H9 (cell line): ENCODE measurements around the gene MYOM3. TPM values are rescaled to one million over a fixed set of nuclear protein-coding genes. Genes with fewer than 3 reads are reported as not detected.

ENCODE experiments used
- DNase-seq: peaks from one replicate; pipeline ENCODE4 v3.0.0-alpha.2; 2017
- H2AFZ ChIP-seq: one replicate; pipeline ENCODE4 v1.6.1; 2013; ENCODE audit warnings: mild to moderate bottlenecking, low read length, control low read depth, moderate library complexity
- H2AK5ac ChIP-seq: 2 replicates; pipeline ENCODE4 v1.6.1; 2013; ENCODE audit warnings: low read length, control low read depth, mixed read lengths; ENCODE audit not compliant: insufficient read length
- H2BK120ac ChIP-seq: one replicate; pipeline ENCODE4 v1.6.1; 2013; ENCODE audit warnings: low read depth, mild to moderate bottlenecking, low read length, control low read depth, inconsistent platforms; ENCODE audit not compliant: poor library complexity, severe bottlenecking
- H2BK12ac ChIP-seq: 2 replicates; pipeline ENCODE4 v1.6.1; 2013; ENCODE audit warnings: low read length, control low read depth, mixed read lengths, low read depth; ENCODE audit not compliant: insufficient read length
- H2BK15ac ChIP-seq: 2 replicates; pipeline ENCODE4 v1.6.1; 2013; ENCODE audit warnings: low read depth, low read length, control low read depth
- H2BK20ac ChIP-seq: one replicate; pipeline ENCODE4 v1.6.1; 2013; ENCODE audit warnings: low read depth, mild to moderate bottlenecking, low read length, control low read depth, inconsistent platforms; ENCODE audit not compliant: poor library complexity, severe bottlenecking
- H2BK5ac ChIP-seq: 2 replicates; pipeline ENCODE4 v1.6.1; 2013; ENCODE audit warnings: low read length, control low read depth, mixed read lengths; ENCODE audit not compliant: insufficient read length
- H3K14ac ChIP-seq: 2 replicates; pipeline ENCODE4 v1.6.1; 2013; ENCODE audit warnings: low read length, control low read depth; ENCODE audit not compliant: insufficient read depth
- H3K18ac ChIP-seq: 2 replicates; pipeline ENCODE4 v1.6.1; 2013; ENCODE audit warnings: low read depth, mild to moderate bottlenecking, mixed read lengths, low read length, control low read depth; ENCODE audit not compliant: insufficient read length
- H3K23ac ChIP-seq: 2 replicates; pipeline ENCODE4 v1.6.1; 2013; ENCODE audit warnings: low read length, control low read depth, mixed read lengths, low read depth; ENCODE audit not compliant: insufficient read length
- H3K23me2 ChIP-seq: 2 replicates; pipeline ENCODE4 v1.6.1; 2013; ENCODE audit warnings: low read depth, mild to moderate bottlenecking, mixed read lengths, low read length, control low read depth; ENCODE audit not compliant: insufficient read length, poor library complexity, severe bottlenecking
- H3K27ac ChIP-seq: 2 replicates; pipeline ENCODE4 v1.5.1; 2013; ENCODE audit warnings: low read length, control low read depth, mixed read lengths, low read depth; ENCODE audit not compliant: insufficient read length
- H3K27me3 ChIP-seq: 2 replicates; pipeline ENCODE4 v1.6.1; 2013; ENCODE audit warnings: low read length, control low read depth, inconsistent platforms; ENCODE audit not compliant: insufficient read depth
- H3K4ac ChIP-seq: 2 replicates; pipeline ENCODE4 v1.6.1; 2013; ENCODE audit warnings: low read depth, mild to moderate bottlenecking, control low read depth, inconsistent platforms, low read length, moderate library complexity
- H3K4me1 ChIP-seq: 2 replicates; pipeline ENCODE4 v1.6.1; 2013; ENCODE audit warnings: low read length, control low read depth, inconsistent platforms; ENCODE audit not compliant: insufficient read depth
- H3K4me2 ChIP-seq: 2 replicates; pipeline ENCODE4 v1.6.1; 2013; ENCODE audit warnings: low read length, control low read depth, mixed read lengths; ENCODE audit not compliant: insufficient read length, insufficient read depth
- H3K56ac ChIP-seq: 2 replicates; pipeline ENCODE4 v1.6.1; 2013; ENCODE audit warnings: low read depth, mild to moderate bottlenecking, mixed read lengths, low read length, control low read depth; ENCODE audit not compliant: insufficient read length
- H3K79me1 ChIP-seq: 2 replicates; pipeline ENCODE4 v1.6.1; 2013; ENCODE audit warnings: low read depth, mild to moderate bottlenecking, moderate library complexity, low read length, control low read depth, inconsistent platforms; ENCODE audit not compliant: insufficient read depth, poor library complexity, severe bottlenecking
- H3K79me2 ChIP-seq: 2 replicates; pipeline ENCODE4 v1.6.1; 2013; ENCODE audit warnings: low read length, control low read depth, inconsistent platforms; ENCODE audit not compliant: insufficient read depth
- H3K9ac ChIP-seq: 2 replicates; pipeline ENCODE4 v1.6.1; 2013; ENCODE audit warnings: low read length, control low read depth, mixed read lengths; ENCODE audit not compliant: insufficient read length; ENCODE audit errors: extremely low read depth
- H3K9me3 ChIP-seq: one replicate; pipeline ENCODE4 v1.6.1; 2013; ENCODE audit warnings: low read depth, low read length, inconsistent platforms; ENCODE audit not compliant: control insufficient read depth
- H3T11ph ChIP-seq: one replicate; pipeline ENCODE4 v1.6.1; 2013; ENCODE audit warnings: mild to moderate bottlenecking, low read length, control low read depth, inconsistent platforms
- H4K20me1 ChIP-seq: one replicate; pipeline ENCODE4 v1.6.1; 2013; ENCODE audit not compliant: control insufficient read depth, insufficient read length, insufficient read depth
- H4K5ac ChIP-seq: 2 replicates; pipeline ENCODE4 v1.6.1; 2013; ENCODE audit warnings: low read depth, mild to moderate bottlenecking, mixed read lengths, low read length, control low read depth; ENCODE audit not compliant: insufficient read length
- H4K8ac ChIP-seq: replicated peaks from 2 replicates; pipeline ENCODE4 v1.6.1; 2013; ENCODE audit warnings: low read length, control low read depth, mixed read lengths, low read depth; ENCODE audit not compliant: insufficient read length
- H4K91ac ChIP-seq: 2 replicates; pipeline ENCODE4 v1.6.1; 2013; ENCODE audit warnings: low read depth, mild to moderate bottlenecking, moderate library complexity, mixed read lengths, low read length, control low read depth; ENCODE audit not compliant: insufficient read length
- H3K27ac Mint-ChIP-seq, 3 experiments: 2 replicates in 2 of 3; 3 replicates in 1 of 3; pipeline ENCODE4 v1.8.0; 2020 to 2021; ENCODE audit warnings: mixed read lengths in 3 of 3, mild to moderate bottlenecking in 1 of 3, moderate library complexity in 1 of 3
- H3K27me3 Mint-ChIP-seq: 2 replicates; pipeline ENCODE4 v1.8.0; 2021; ENCODE audit warnings: low read depth, mild to moderate bottlenecking, moderate library complexity, mixed read lengths
- H3K36me3 Mint-ChIP-seq, 3 experiments: 2 replicates in 2 of 3; 3 replicates in 1 of 3; pipeline ENCODE4 v1.8.0; 2020 to 2021; ENCODE audit warnings: low read depth in 3 of 3, mixed read lengths in 3 of 3; ENCODE audit not compliant: insufficient read depth in 1 of 3
- H3K4me1 Mint-ChIP-seq, 2 experiments: 2 replicates each; pipeline ENCODE4 v1.8.0; 2020; ENCODE audit warnings: mixed read lengths in 2 of 2
- H3K4me3 Mint-ChIP-seq, 2 experiments: 2 replicates in 1 of 2; 3 replicates in 1 of 2; pipeline ENCODE4 v1.8.0; 2020 to 2021; ENCODE audit warnings: mild to moderate bottlenecking in 2 of 2, mixed read lengths in 2 of 2, moderate library complexity in 1 of 2
- H3K9me3 Mint-ChIP-seq, 2 experiments: 2 replicates in 1 of 2; 3 replicates in 1 of 2; pipeline ENCODE4 v1.8.0; 2020; ENCODE audit warnings: mild to moderate bottlenecking in 2 of 2, mixed read lengths in 2 of 2, moderate library complexity in 1 of 2
- WGBS: extraction: QIAGEN DNeasy Blood & Tissue Kit; methylation state at CpG from one replicate; pipeline ENCODE4 v1.1.7; 2013; ENCODE audit warnings: missing lambda C conversion rate, low lambda C conversion rate, mixed read lengths; ENCODE audit not compliant: insufficient read length; ENCODE audit errors: extremely low coverage; 5-methylcytosine and 5-hydroxymethylcytosine counted together
- total RNA-seq: library from RNA; stranded (reverse); gene quantifications from 2 replicates; pipeline ENCODE4 v1.2.1, GENCODE V29; 2021
- TF ChIP-seq, protein P1 (sequence below): fragments of 200-600 bp; sonication (generic); conservative IDR thresholded peaks from 3 replicates; pipeline ENCODE4 v1.8.0; 2021; ENCODE audit warnings: antibody characterized with exemption, mild to moderate bottlenecking

Gene MYOM3
- total RNA-seq, 1 experiment from 2014 or later, result 0.11 TPM

DNA sequence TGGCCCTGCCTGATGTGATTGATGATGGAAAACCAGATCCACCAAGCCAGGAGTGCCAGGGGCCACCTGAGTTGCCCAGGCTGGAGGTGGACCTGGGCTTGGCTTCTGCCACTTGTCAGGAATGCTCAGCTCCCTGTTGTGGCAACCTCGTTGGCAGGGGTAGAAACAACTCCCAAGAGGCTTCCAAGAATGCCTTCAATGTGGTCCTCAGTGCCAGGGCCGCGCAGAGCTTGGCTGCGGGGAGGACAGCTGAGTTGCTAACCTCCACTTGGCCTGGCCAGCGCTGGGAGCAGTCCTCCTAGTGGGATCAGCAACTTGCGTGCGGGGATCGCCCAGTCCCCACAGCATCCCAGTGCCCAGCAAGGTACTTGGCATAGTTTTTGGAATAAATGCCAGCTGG, 9.0 kb downstream of the MYOM3 start:
- no peak overlapping the region for H3K4me3 Mint-ChIP-seq
- no peaks in the 10 kb centered on the region for H3K36me3 Mint-ChIP-seq
- Histone ChIP-seq H2BK120ac (no peak overlapping the region), H3T11ph (no peak overlapping the region), H3K4me2 (no peak overlapping the region), H2BK12ac (no peak overlapping the region), H3K14ac (no peak overlapping the region), H3K23me2 (no peaks in the 10 kb centered on the region), H4K5ac (no peak overlapping the region), H2BK5ac (no peak overlapping the region), H3K23ac (no peak overlapping the region), H3K4ac (no peak overlapping the region), H3K56ac (no peak overlapping the region), H3K79me1 (no peaks in the 10 kb centered on the region), H2BK15ac (no peak overlapping the region), H3K9ac (no peak overlapping the region), H3K27ac (no peak overlapping the region), H3K9me3 (no peaks in the 10 kb centered on the region), H3K27me3 (no peaks in the 10 kb centered on the region), H4K20me1 (no peaks in the 10 kb centered on the region), H3K79me2 (no peaks in the 10 kb centered on the region), H2AK5ac (no peak overlapping the region), H4K91ac (no peak overlapping the region), H4K8ac (no peak overlapping the region), H3K4me1 (no peaks in the 10 kb centered on the region), H2BK20ac (no peak overlapping the region), H2AFZ (no peak overlapping the region), H3K18ac (no peak overlapping the region)
- H3K4me1 Mint-ChIP-seq, result peaks cover 8 to 22% of the 10 kb centered on the region in 2 experiments
- H3K27ac Mint-ChIP-seq, result no peak overlapping the region
- WGBS, result no CpG with 5 or more reads among the region's 8 CpGs
- TF ChIP-seq, protein P1, sequence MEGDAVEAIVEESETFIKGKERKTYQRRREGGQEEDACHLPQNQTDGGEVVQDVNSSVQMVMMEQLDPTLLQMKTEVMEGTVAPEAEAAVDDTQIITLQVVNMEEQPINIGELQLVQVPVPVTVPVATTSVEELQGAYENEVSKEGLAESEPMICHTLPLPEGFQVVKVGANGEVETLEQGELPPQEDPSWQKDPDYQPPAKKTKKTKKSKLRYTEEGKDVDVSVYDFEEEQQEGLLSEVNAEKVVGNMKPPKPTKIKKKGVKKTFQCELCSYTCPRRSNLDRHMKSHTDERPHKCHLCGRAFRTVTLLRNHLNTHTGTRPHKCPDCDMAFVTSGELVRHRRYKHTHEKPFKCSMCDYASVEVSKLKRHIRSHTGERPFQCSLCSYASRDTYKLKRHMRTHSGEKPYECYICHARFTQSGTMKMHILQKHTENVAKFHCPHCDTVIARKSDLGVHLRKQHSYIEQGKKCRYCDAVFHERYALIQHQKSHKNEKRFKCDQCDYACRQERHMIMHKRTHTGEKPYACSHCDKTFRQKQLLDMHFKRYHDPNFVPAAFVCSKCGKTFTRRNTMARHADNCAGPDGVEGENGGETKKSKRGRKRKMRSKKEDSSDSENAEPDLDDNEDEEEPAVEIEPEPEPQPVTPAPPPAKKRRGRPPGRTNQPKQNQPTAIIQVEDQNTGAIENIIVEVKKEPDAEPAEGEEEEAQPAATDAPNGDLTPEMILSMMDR, result no peak
- no peaks in the 10 kb centered on the region for H3K9me3 Mint-ChIP-seq
- DNase-seq, result no peak
- no peaks in the 10 kb centered on the region; the same call in 1 of the 2 replicates for H3K27me3 Mint-ChIP-seq
